Measurements from ENCODE around the gene CRYZL1.
"Not testable (repeated sequence)": the region's sequence is repeated elsewhere in the genome, so short reads cannot be mapped to it uniquely, and the experiment has no call there.

The CRYZL1 gene

GRCh38 chr21:33660406-33660805 lies 18.9 kb upstream of the CRYZL1 start:
- no peak for DNase-seq

- no peak for DNase-seq
These were observed 18.0 kb upstream of the CRYZL1 start for GRCh38 chr21:33659568-33659949.

GRCh38 chr21:33658919-33659567 lies 17.5 kb upstream of the CRYZL1 start:
- DNase-seq: no peak

GRCh38 chr21:33657124-33657820 lies 15.7 kb upstream of the CRYZL1 start:
- DNase-seq: no peak

DNA sequence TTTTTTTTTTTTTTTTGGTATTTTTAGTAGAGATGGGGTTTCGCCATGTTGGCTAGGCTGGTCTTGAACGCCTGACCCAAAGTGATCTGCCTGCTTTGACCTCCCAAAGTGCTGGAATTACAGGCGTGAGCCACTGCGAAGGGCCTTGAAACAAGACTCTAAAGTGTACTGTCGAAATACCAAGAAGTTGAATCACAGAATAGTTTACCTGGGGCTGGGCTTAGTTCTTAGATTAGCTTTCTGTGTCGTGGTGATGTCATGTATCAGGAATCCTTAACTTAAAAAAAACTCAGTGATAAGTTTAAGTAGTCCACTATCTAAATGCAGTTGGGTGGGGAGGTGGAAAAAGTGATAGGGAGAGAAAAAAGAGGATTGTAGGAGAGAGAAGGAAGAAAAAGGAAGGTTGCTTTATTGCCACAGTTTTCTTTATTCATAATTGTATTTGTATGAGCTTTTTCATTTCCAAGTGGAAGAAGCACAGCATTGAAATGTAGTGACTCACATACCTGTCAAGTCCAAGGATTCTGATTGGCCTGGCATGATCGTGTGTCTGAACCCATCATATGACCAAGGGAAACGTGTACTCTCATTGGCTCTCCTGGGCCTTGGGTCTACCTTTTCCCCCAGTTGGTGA lies 14.2 kb upstream of the CRYZL1 start:
- no peak for DNase-seq

- no peak for DNase-seq
These were observed 12.9 kb upstream of the CRYZL1 start for GRCh38 chr21:33654412-33654811.

GRCh38 chr21:33651965-33652680 lies 10.6 kb upstream of the CRYZL1 start:
- no peak for DNase-seq

DNA sequence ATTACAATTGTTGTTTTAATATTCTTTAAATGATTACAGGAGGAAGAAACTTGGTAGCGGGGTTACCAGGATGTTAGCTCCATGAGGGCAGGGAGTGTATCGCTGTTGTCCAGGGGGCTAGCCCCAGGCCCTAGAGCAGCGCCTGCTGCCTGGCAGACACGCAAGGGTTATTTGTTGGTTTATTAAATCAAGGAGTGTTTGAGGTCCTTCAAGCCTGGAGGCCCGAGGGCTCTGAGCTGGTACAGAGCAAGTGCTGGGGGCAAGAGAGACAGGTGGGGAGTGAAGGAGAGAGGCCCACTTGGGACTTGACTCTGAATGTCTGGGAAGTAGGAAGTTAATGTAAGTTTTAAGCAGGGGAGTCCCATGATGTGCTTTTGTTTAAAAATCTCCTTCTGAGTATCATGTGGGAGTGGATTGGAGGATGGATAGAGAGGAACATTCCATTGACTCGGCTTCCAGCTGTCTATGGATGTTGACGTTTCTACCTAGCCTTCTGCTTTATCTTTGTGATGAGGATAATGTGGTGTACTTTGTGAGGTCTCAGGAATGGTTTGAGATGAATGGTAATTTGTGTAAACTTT lies 9.5 kb upstream of the CRYZL1 start:
- DNase-seq: no peak

DNA sequence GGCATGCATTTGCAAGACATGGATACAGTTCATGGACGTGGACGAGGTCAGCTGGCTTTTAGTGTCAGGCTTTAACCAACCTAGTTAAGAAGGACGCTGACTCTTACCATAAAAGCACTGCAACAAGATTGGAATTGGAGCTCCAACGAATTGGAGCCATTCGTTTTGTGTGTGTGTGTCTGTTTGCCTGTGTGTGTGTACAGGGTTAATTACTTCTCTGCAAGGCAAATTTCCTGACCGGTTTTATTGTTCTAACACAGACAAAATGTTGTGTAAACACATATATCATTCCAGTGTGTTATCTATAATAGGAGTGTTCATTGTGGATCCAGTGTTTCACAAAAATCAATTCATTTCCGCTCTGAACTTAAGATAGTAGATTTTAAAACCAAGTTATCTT lies 8.7 kb upstream of the CRYZL1 start:
- DNase-seq: no peak

DNA sequence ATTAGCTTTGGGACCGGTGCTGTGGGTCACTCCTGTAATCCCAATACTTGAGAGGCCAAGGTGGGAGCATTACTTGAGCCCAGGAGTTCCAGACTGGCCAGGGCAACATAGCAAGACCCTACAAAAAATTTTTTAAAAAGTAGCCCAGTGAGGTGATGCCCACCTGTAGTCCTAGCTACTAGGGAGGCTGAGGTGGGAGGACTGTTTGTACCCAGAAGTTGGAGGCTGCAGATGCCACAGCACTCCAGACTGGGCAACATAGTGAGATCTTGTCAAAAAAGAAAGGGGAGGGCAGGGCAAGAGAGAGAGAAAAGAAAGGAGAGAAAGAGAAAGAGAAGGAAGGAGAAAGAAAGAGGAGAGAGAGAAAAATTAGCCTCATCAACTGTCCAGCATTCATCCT lies 7.0 kb upstream of the CRYZL1 start:
- no peak for DNase-seq

GRCh38 chr21:33647587-33647986 lies 6.0 kb upstream of the CRYZL1 start:
- DNase-seq: no peak

GRCh38 chr21:33645730-33646129 lies 4.2 kb upstream of the CRYZL1 start:
- DNase-seq: no peak

DNA sequence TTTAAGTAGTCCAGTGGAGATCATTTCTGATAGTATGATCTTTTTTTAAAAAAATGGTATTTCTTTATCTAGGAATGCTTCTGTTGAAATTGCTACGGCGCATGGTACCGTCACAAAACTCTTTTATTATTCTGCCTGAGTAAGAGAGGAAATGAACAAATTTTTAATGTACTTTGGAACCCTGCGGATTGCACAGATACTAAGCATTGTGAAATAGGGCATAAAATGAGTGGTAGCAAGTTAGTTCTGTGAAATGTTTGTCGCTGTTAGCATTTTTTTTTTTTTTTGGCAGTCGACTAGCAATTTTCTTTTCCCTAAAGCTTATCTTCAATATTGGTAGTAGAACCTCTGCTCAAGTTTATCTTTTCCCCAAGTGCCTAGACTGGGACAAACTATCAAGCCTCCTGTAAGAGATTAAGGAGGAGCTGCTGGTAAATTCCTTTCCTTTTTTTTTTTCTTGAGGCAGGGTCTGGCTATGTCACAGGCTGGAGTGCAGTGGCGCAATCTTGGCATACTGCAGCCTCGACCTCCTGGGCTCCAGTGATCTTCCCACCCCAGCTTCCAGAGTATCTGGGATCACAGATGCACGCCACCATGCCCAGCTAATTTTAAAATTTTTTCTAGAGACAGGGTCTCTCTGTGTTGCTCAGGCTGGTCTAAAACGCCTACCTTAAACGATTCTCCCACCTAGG lies 3.0 kb upstream of the CRYZL1 start:
- no peak for DNase-seq

DNA sequence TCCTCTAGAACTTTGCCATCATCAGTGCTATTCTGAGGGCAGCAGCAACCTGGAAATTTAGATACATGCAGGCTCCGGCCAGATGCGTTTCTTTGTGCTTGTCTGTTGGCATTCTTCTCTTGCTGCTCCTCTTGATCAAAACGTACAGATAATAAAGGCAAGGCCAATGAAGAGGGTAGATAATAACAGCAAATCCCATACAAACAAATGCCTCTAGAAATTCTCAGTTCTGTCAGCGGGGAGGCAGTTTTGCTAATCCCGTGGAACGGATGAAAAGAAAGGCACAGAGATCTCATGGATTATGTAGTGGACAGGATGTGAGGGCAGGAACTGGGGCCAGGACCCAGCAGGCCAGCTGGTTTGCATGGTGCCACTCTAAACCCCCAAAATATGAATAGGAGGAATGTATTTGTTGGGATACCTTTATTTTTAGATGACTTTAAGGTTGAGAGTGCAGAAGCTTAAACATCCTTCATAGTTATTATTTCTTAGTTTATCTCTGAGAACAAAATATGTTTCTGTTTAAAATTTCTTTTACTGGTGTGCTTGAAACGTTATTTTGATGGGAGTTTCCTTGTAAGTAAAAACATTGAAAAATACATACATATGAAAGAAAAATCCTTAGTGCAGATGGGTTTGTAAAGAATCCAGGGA lies 2.2 kb upstream of the CRYZL1 start:
- no peak for DNase-seq

- no peak for DNase-seq
These were observed 1.5 kb upstream of the CRYZL1 start for GRCh38 chr21:33642896-33643657.

- peak; percentile 99 for DNase-seq
These were observed 720 bp upstream of the CRYZL1 start, which contains the start of gene ITSN1 for GRCh38 chr21:33642027-33642895. Gene ITSN1, plus strand, starts transcription at chr21:33642501. Its CDS starts 76,328 bp downstream, at chr21:33718829.

DNA sequence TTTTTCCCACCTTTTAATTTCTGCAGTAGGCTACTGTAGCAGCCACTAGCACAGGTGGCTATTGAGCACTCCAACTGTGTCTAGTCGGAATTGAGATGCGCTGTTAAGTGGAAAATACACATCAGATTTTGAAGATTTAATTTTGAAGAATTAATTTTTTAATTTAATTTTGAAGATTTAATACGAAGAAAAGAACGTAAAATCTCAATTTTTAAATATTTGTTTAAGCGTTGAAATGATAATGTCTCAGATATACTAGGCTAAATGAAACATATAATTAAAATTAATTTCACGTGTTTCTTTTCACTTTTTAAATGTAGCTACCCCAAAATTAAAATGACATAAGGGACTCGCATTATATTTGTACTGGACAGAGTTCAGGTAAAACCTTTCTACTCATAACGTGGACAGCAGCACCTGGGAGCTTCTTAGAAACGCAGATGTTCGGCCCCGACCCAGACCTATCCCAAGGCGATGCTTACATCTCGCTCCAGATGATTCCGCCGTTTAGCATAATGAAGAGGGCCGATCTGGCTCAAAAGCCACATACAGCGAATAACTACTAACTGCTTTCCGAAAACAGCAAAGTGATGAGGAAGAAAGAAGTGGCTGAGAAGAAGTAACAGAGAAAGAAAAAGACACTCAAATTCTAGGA lies 717 bp downstream of the CRYZL1 start:
- no peak for DNase-seq

DNA sequence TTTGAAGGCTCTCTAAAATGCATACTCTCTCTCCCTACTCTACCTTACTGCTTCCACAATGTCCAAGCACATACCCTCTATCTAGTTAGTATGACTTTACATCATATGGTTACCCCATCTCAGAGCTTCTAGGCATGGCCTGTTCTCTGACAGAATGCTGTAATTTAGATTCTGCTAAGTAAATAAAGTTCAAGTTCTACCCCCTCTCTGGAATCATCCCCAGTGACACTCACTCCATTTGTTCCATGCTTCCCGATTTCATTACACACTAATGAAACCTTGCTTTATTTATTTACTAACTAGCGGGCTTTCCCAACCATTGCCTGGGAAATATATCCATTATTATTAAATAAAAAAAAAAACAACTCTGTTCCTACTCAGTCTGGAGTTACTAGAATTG lies 7.3 kb downstream of the CRYZL1 start:
- no peak for DNase-seq

- DNase-seq: not testable (repeated sequence)
These were observed 15.4 kb downstream of the CRYZL1 start for GRCh38 chr21:33626151-33626550.

DNA sequence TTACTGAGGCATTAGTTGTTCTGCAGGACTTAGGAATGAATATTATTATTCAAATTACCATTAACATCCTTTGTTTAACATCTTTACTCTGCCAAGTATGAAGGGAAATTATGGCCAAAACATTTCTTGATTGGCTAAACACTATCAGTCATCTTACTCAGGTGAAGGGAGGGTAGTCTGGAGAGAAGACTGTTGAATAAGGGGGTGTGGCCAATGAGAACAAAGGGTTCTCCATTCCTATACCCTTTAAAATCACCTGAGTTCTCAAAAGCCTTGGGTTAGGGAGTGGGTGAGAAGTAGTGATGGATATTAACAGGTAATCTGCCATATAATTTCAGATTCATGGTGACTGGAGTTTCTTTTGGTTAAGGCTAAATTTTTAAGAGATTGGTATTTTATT lies 19.3 kb downstream of the CRYZL1 start:
- no peak for DNase-seq
